ENCODE measurements around the gene MMP17.
"Not testable (repeated sequence)": the region's sequence is repeated elsewhere in the genome, so short reads cannot be mapped to it uniquely, and the experiment has no call there.

Gene MMP17

GRCh38 chr12:131800594-131801135 is 27.5 kb upstream of the MMP17 start:
- no peak for DNase-seq (ENCODE audit: low read depth, low spot score)

GRCh38 chr12:131801254-131801866 is 26.8 kb upstream of the MMP17 start:
- no peak for DNase-seq (ENCODE audit: low read depth, low spot score)

GRCh38 chr12:131803961-131804521 is 24.2 kb upstream of the MMP17 start:
- no peak for DNase-seq (ENCODE audit: low read depth, low spot score)

- DNase-seq (ENCODE audit: low read depth, low spot score), result no peak
Measured at GRCh38 chr12:131805421-131805820, 22.8 kb upstream of the MMP17 start.

GRCh38 chr12:131806674-131807073 is 21.5 kb upstream of the MMP17 start:
- DNase-seq (ENCODE audit: low read depth, low spot score), result no peak

- no peak for DNase-seq (ENCODE audit: low read depth, low spot score)
Measured at GRCh38 chr12:131808744-131809371, 19.3 kb upstream of the MMP17 start.

- DNase-seq (ENCODE audit: low read depth, low spot score), result not testable (repeated sequence)
Measured at GRCh38 chr12:131809476-131810254, 18.5 kb upstream of the MMP17 start.

- DNase-seq (ENCODE audit: low read depth, low spot score), result no peak
Measured at GRCh38 chr12:131810726-131811125, 17.5 kb upstream of the MMP17 start.

GRCh38 chr12:131815131-131815530 is 13.1 kb upstream of the MMP17 start:
- no peak for DNase-seq (ENCODE audit: low read depth, low spot score)

- DNase-seq (ENCODE audit: low read depth, low spot score), result no peak
Measured at GRCh38 chr12:131816495-131816894, 11.7 kb upstream of the MMP17 start.

GRCh38 chr12:131817241-131817640 is 11.0 kb upstream of the MMP17 start:
- DNase-seq (ENCODE audit: low read depth, low spot score), result no peak

GRCh38 chr12:131818821-131819585 is 9.2 kb upstream of the MMP17 start:
- no peak for DNase-seq (ENCODE audit: low read depth, low spot score)

GRCh38 chr12:131824450-131824849 is 3.7 kb upstream of the MMP17 start:
- DNase-seq (ENCODE audit: low read depth, low spot score), result no peak

- no peak for DNase-seq (ENCODE audit: low read depth, low spot score)
Measured at GRCh38 chr12:131825146-131825892, 2.9 kb upstream of the MMP17 start.

GRCh38 chr12:131826097-131826928 is 1.9 kb upstream of the MMP17 start:
- DNase-seq (ENCODE audit: low read depth, low spot score), result no peak

- no peak for DNase-seq (ENCODE audit: low read depth, low spot score)
Measured at GRCh38 chr12:131828671-131829355, 620 bp downstream of the MMP17 start.

GRCh38 chr12:131829356-131829747 is 1.2 kb downstream of the MMP17 start:
- DNase-seq (ENCODE audit: low read depth, low spot score), result no peak

GRCh38 chr12:131829791-131830334 is 1.7 kb downstream of the MMP17 start:
- DNase-seq (ENCODE audit: low read depth, low spot score), result no peak

GRCh38 chr12:131830335-131830913 is 2.2 kb downstream of the MMP17 start:
- no peak for DNase-seq (ENCODE audit: low read depth, low spot score)

Measured in activated naive CD8-positive, alpha-beta T cell treated with anti-CD3 and anti-CD28 coated beads, Interleukin-2, amount 50 U/mL, for 16 hours (primary cell).